ENCODE data around the gene SAMM50.

DNA sequence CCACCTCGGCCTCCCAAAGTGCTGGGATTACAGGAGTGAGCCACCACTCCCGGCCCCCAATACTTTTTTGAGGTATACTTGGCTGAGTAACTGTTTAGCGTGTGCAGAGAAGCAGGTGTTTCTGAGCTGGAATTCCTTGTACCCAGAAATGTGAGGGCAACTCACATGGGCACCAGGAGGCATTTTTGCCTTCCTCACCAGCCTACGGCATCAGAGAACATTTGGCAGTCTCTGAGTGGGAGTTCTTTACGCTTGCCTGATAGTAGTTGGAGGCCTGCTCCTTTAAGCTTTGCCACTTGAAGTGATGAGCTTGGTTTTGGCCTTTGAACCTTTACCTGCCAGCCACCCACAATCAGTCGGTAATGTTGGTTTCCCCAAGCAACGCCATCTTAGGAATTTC, 78.0 kb downstream of the SAMM50 start:
- TF ChIP-seq, protein P1, sequence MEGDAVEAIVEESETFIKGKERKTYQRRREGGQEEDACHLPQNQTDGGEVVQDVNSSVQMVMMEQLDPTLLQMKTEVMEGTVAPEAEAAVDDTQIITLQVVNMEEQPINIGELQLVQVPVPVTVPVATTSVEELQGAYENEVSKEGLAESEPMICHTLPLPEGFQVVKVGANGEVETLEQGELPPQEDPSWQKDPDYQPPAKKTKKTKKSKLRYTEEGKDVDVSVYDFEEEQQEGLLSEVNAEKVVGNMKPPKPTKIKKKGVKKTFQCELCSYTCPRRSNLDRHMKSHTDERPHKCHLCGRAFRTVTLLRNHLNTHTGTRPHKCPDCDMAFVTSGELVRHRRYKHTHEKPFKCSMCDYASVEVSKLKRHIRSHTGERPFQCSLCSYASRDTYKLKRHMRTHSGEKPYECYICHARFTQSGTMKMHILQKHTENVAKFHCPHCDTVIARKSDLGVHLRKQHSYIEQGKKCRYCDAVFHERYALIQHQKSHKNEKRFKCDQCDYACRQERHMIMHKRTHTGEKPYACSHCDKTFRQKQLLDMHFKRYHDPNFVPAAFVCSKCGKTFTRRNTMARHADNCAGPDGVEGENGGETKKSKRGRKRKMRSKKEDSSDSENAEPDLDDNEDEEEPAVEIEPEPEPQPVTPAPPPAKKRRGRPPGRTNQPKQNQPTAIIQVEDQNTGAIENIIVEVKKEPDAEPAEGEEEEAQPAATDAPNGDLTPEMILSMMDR (IDR thresholded peaks at IDR 0.05 in 2 of 3, conservative IDR thresholded peaks at IDR 0.05 in 1 of 3; ENCODE audit: control insufficient read depth in 2 of 3, extremely low read depth in 1 of 3, insufficient read depth in 1 of 3, low read depth in 3 of 3, low read length in 3 of 3), result no peak
- TF ChIP-seq, protein P2, sequence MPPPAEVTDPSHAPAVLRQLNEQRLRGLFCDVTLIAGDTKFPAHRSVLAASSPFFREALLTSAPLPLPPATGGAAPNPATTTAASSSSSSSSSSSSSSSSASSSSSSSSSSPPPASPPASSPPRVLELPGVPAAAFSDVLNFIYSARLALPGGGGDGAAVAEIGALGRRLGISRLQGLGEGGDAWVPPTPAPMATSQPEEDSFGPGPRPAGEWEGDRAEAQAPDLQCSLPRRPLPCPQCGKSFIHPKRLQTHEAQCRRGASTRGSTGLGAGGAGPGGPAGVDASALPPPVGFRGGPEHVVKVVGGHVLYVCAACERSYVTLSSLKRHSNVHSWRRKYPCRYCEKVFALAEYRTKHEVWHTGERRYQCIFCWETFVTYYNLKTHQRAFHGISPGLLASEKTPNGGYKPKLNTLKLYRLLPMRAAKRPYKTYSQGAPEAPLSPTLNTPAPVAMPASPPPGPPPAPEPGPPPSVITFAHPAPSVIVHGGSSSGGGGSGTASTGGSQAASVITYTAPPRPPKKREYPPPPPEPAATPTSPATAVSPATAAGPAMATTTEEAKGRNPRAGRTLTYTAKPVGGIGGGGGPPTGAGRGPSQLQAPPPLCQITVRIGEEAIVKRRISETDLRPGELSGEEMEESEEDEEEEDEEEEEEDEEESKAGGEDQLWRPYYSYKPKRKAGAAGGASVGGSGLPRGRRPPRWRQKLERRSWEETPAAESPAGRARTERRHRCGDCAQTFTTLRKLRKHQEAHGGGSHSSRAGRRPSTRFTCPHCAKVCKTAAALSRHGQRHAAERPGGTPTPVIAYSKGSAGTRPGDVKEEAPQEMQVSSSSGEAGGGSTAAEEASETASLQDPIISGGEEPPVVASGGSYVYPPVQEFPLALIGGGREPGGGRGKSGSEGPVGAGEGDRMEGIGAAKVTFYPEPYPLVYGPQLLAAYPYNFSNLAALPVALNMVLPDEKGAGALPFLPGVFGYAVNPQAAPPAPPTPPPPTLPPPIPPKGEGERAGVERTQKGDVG (CRISPR knock-in tag; IDR thresholded peaks at IDR 0.05), result no peak
- TF ChIP-seq, protein P3, sequence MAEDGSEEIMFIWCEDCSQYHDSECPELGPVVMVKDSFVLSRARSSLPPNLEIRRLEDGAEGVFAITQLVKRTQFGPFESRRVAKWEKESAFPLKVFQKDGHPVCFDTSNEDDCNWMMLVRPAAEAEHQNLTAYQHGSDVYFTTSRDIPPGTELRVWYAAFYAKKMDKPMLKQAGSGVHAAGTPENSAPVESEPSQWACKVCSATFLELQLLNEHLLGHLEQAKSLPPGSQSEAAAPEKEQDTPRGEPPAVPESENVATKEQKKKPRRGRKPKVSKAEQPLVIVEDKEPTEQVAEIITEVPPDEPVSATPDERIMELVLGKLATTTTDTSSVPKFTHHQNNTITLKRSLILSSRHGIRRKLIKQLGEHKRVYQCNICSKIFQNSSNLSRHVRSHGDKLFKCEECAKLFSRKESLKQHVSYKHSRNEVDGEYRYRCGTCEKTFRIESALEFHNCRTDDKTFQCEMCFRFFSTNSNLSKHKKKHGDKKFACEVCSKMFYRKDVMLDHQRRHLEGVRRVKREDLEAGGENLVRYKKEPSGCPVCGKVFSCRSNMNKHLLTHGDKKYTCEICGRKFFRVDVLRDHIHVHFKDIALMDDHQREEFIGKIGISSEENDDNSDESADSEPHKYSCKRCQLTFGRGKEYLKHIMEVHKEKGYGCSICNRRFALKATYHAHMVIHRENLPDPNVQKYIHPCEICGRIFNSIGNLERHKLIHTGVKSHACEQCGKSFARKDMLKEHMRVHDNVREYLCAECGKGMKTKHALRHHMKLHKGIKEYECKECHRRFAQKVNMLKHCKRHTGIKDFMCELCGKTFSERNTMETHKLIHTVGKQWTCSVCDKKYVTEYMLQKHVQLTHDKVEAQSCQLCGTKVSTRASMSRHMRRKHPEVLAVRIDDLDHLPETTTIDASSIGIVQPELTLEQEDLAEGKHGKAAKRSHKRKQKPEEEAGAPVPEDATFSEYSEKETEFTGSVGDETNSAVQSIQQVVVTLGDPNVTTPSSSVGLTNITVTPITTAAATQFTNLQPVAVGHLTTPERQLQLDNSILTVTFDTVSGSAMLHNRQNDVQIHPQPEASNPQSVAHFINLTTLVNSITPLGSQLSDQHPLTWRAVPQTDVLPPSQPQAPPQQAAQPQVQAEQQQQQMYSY (CRISPR knock-in tag; IDR thresholded peaks at IDR 0.05), result no peak

Data from GM12878 (cell line).